HEK293T (cell line): ENCODE data around the gene C10orf95.

ENCODE experiments used
- BHLHE40 ChIP-seq: fragments of 450-650 bp; IDR thresholded peaks from 2 replicates; pipeline ENCODE4 v1.6.1; 2016; ENCODE audit warnings: mild to moderate bottlenecking, moderate library complexity, borderline replicate concordance
- CTBP1 ChIP-seq: fragments of 450-650 bp; IDR thresholded peaks from 2 replicates; pipeline ENCODE4 v1.6.1; 2016; ENCODE audit warnings: borderline replicate concordance
- FOXM1 ChIP-seq: fragments of 450-650 bp; IDR thresholded peaks from 2 replicates; pipeline ENCODE4 v1.6.1; 2017; ENCODE audit warnings: mild to moderate bottlenecking, borderline replicate concordance
- HDGF ChIP-seq: fragments of 450-650 bp; IDR thresholded peaks from 2 replicates; pipeline ENCODE4 v1.6.1; 2017; ENCODE audit warnings: antibody characterized with exemption, borderline replicate concordance
- L3MBTL2 ChIP-seq: fragments of 450-650 bp; conservative IDR thresholded peaks from 2 replicates; pipeline ENCODE4 v1.6.1; 2016; ENCODE audit warnings: mild to moderate bottlenecking
- SP1 ChIP-seq: fragments of 450-650 bp; IDR thresholded peaks from 2 replicates; pipeline ENCODE4 v1.6.1; 2017
- SUZ12 ChIP-seq: fragments of 450-650 bp; IDR thresholded peaks from 2 replicates; pipeline ENCODE4 v1.6.1; 2016; ENCODE audit warnings: mild to moderate bottlenecking
- TARDBP ChIP-seq: fragments of 450-650 bp; IDR thresholded peaks from 2 replicates; pipeline ENCODE4 v1.6.1; 2016
- ZNF384 ChIP-seq: fragments of 450-650 bp; IDR thresholded peaks from 2 replicates; pipeline ENCODE4 v1.6.1; 2016

GRCh38 chr10:102473445-102474331 lies 22.3 kb upstream of the C10orf95 start:
- TF ChIP-seq CTBP1 (no peak), SUZ12 (no peak), HDGF (no peak), BHLHE40 (no peak), L3MBTL2 (no peak), SP1 (no peak), FOXM1 (no peak), TARDBP (no peak), ZNF384 (no peak)
